H1 (cell line): ENCODE data around the gene AGRN. TPM values are rescaled to one million over a fixed set of nuclear protein-coding genes. Genes with fewer than 3 reads are reported as not detected.

Experiments used
- CTCF ChIA-PET: fragments of 300-600 bp; sonication (Branson Sonifier 250); formaldehyde crosslinking; loops from one replicate; lab custom pipeline; 2021; ENCODE audit not compliant: partially characterized antibody; lab: Charles Lee
- POLR2A ChIA-PET: fragments of 300-600 bp; sonication (Branson Sonifier 250); formaldehyde crosslinking; loops from one replicate; lab custom pipeline; 2021; ENCODE audit warnings: inconsistent platforms; ENCODE audit not compliant: partially characterized antibody; lab: Charles Lee
- DNase-seq, 2 experiments: peaks; one replicate each; pipeline versions ENCODE4 v3.0.0 to v3.0.0-alpha.2; 2010 to 2022; ENCODE audit warnings: low spot score in 2 of 2, low read depth in 1 of 2, mixed read lengths in 1 of 2
- FAIRE-seq: peaks from 2 replicates; lab custom pipeline; 2011; peaks lifted over from hg19 to GRCh38; lab: Jason Lieb, UNC
- H2AFZ ChIP-seq: 2 replicates; pipeline ENCODE4 v1.8.1; 2012; ENCODE audit warnings: low read length, inconsistent platforms
- H2AK5ac ChIP-seq: 2 replicates; pipeline ENCODE4 v1.6.1; 2013; ENCODE audit warnings: low read depth, low read length
- H2BK120ac ChIP-seq: replicated peaks from 2 replicates; pipeline ENCODE3; 2013; ENCODE audit warnings: low read depth, low read length, inconsistent platforms
- H2BK12ac ChIP-seq: 2 replicates; pipeline ENCODE4 v1.6.1; 2013; ENCODE audit warnings: low read depth, low read length
- H2BK15ac ChIP-seq: 2 replicates; pipeline ENCODE4 v1.6.1; 2013; ENCODE audit warnings: low read length
- H2BK20ac ChIP-seq: 2 replicates; pipeline ENCODE4 v1.6.1; 2013; ENCODE audit warnings: low read length
- H2BK5ac ChIP-seq: 2 replicates; pipeline ENCODE4 v1.6.1; 2013; ENCODE audit warnings: low read depth, low read length
- H3K14ac ChIP-seq: 2 replicates; pipeline ENCODE4 v1.6.1; 2013; ENCODE audit warnings: inconsistent platforms; ENCODE audit not compliant: insufficient read length
- H3K18ac ChIP-seq: 2 replicates; pipeline ENCODE4 v1.6.1; 2013; ENCODE audit warnings: low read length; ENCODE audit errors: extremely low read depth
- H3K23ac ChIP-seq: 2 replicates; pipeline ENCODE4 v1.6.1; 2013; ENCODE audit warnings: inconsistent platforms; ENCODE audit not compliant: insufficient read length
- H3K23me2 ChIP-seq: 2 replicates; pipeline ENCODE4 v1.6.1; 2013; ENCODE audit warnings: low read depth, low read length
- H3K27ac ChIP-seq: 2 replicates; pipeline ENCODE4 v1.6.1; 2011; ENCODE audit warnings: low read depth, low read length, inconsistent platforms
- H3K27me3 ChIP-seq, 4 experiments: replicated peaks in 1 of 4; 1 replicate in 1 of 4; 2 replicates in 3 of 4; pipeline versions ENCODE4 v1.6.1 to v1.8.1; 2011 to 2013; ENCODE audit warnings: low read length in 3 of 4, mild to moderate bottlenecking in 3 of 4, inconsistent platforms in 2 of 4, mixed read lengths in 2 of 4, moderate library complexity in 1 of 4; ENCODE audit not compliant: control insufficient read depth in 3 of 4, insufficient read depth in 3 of 4; ENCODE audit errors: extremely low read depth in 1 of 4
- H3K36me3 ChIP-seq, 4 experiments: 2 replicates each; pipeline versions ENCODE4 v1.6.1 to v1.8.1; 2011 to 2013; ENCODE audit warnings: mild to moderate bottlenecking in 4 of 4, low read length in 3 of 4, moderate library complexity in 2 of 4, control low read depth in 1 of 4, inconsistent platforms in 1 of 4; ENCODE audit not compliant: insufficient read depth in 4 of 4, control insufficient read depth in 2 of 4
- H3K4ac ChIP-seq: replicated peaks from 2 replicates; pipeline ENCODE3; 2013; ENCODE audit warnings: low read length, low read depth, mixed read lengths, inconsistent platforms; ENCODE audit not compliant: insufficient read length
- H3K4me1 ChIP-seq, 4 experiments: replicated peaks in 1 of 4; 1 replicate in 1 of 4; 2 replicates in 3 of 4; pipeline versions ENCODE4 v1.6.1 to v1.8.1; 2011 to 2013; ENCODE audit warnings: low read length in 3 of 4, inconsistent platforms in 2 of 4, mixed read lengths in 1 of 4; ENCODE audit not compliant: insufficient read depth in 4 of 4, control insufficient read depth in 3 of 4
- H3K4me2 ChIP-seq, 2 experiments: 2 replicates each; pipeline versions ENCODE4 v1.6.1 to v1.8.1; 2011 to 2013; ENCODE audit warnings: low read depth in 2 of 2, low read length in 2 of 2, control low read depth in 1 of 2, inconsistent platforms in 1 of 2, mild to moderate bottlenecking in 1 of 2; ENCODE audit not compliant: insufficient read depth in 1 of 2
- H3K4me3 ChIP-seq, 4 experiments: fragments of 200-600, 300-600 bp in 1 of 4; sonication (generic), shearing (Covaris generic), sonication (Bioruptor Twin) in 1 of 4; 2 replicates each; pipeline versions ENCODE4 v1.5.1 to v1.8.1; 2011 to 2016; ENCODE audit warnings: low read length in 4 of 4, low read depth in 3 of 4, control low read depth in 2 of 4, inconsistent platforms in 2 of 4, mild to moderate bottlenecking in 2 of 4, mixed read lengths in 1 of 4, moderate library complexity in 1 of 4; ENCODE audit not compliant: insufficient read depth in 2 of 4; ENCODE audit errors: extremely low read depth in 1 of 4
- H3K56ac ChIP-seq: replicated peaks from 2 replicates; pipeline ENCODE3; 2013; ENCODE audit warnings: low read depth, mild to moderate bottlenecking, mixed read lengths, low read length, inconsistent platforms; ENCODE audit not compliant: insufficient read length
- H3K79me1 ChIP-seq: 2 replicates; pipeline ENCODE4 v1.6.1; 2013; ENCODE audit warnings: low read depth, low read length, control low read depth
- H3K79me2 ChIP-seq, 2 experiments: 2 replicates each; pipeline versions ENCODE4 v1.6.1 to v1.8.1; 2012 to 2013; ENCODE audit warnings: low read length in 2 of 2, mild to moderate bottlenecking in 2 of 2, inconsistent platforms in 1 of 2; ENCODE audit not compliant: insufficient read depth in 2 of 2, control insufficient read depth in 1 of 2
- H3K9ac ChIP-seq, 4 experiments: replicated peaks in 1 of 4; 1 replicate in 1 of 4; 2 replicates in 3 of 4; pipeline versions ENCODE4 v1.6.1 to v1.8.1; 2011 to 2013; ENCODE audit warnings: low read depth in 3 of 4, low read length in 3 of 4, control low read depth in 2 of 4, mild to moderate bottlenecking in 2 of 4, moderate library complexity in 2 of 4, inconsistent platforms in 1 of 4; ENCODE audit errors: extremely low read depth in 1 of 4
- H3K9me3 ChIP-seq, 2 experiments: 2 replicates each; pipeline versions ENCODE4 v1.6.1 to v1.8.1; 2012 to 2013; ENCODE audit warnings: mild to moderate bottlenecking in 2 of 2, moderate library complexity in 2 of 2, control low read depth in 1 of 2, inconsistent platforms in 1 of 2, low read depth in 1 of 2, low read length in 1 of 2, mixed read lengths in 1 of 2; ENCODE audit not compliant: insufficient read depth in 2 of 2
- H4K20me1 ChIP-seq, 2 experiments: replicated peaks in 1 of 2; 2 replicates each; pipeline versions ENCODE3 to v1.8.1; 2011 to 2013; ENCODE audit warnings: inconsistent platforms in 2 of 2, low read length in 2 of 2, mild to moderate bottlenecking in 1 of 2; ENCODE audit not compliant: insufficient read depth in 2 of 2, control insufficient read depth in 1 of 2
- H4K5ac ChIP-seq: 2 replicates; pipeline ENCODE4 v1.6.1; 2013; ENCODE audit warnings: low read length, low read depth, mixed read lengths, inconsistent platforms; ENCODE audit not compliant: insufficient read length
- H4K8ac ChIP-seq: 2 replicates; pipeline ENCODE4 v1.8.0; 2013; ENCODE audit warnings: mild to moderate bottlenecking, moderate library complexity, low read length, inconsistent platforms; ENCODE audit not compliant: insufficient read depth; ENCODE audit errors: extremely low read depth
- H4K91ac ChIP-seq: replicated peaks from 2 replicates; pipeline ENCODE3; 2013; ENCODE audit warnings: low read length, mixed read lengths, inconsistent platforms; ENCODE audit not compliant: insufficient read length
- YY1 ChIP-seq: IDR thresholded peaks from 2 replicates; pipeline ENCODE4 v1.6.1; 2011; ENCODE audit warnings: low read depth, mild to moderate bottlenecking, low read length
- WGBS, 2 experiments: shearing (Covaris generic) in 1 of 2; methylation state at CpG; one replicate each; pipeline versions ENCODE4 v1.1.6 to v1.1.7; 2013 to 2015; ENCODE audit warnings: low lambda C conversion rate in 2 of 2, mixed read lengths in 2 of 2, inconsistent platforms in 1 of 2, low coverage in 1 of 2, missing lambda C conversion rate in 1 of 2; ENCODE audit not compliant: insufficient replicate concordance in 2 of 2, insufficient coverage in 1 of 2, insufficient read length in 1 of 2; ENCODE audit errors: extremely low coverage in 1 of 2, missing lambda C conversion rate in 1 of 2; 5-methylcytosine and 5-hydroxymethylcytosine counted together
- polyA plus RNA-seq, 7 experiments: library from polyadenylated mRNA; depleted of rRNA in 3 of 7; stranded (reverse) in 5 of 7; unstranded in 2 of 7; fragments of >200 nt in 5 of 7; fragments of 200-250 nt in 2 of 7; gene quantifications; 1 replicate in 5 of 7; 2 replicates in 1 of 7; 4 replicates in 1 of 7; pipeline versions ENCODE4 v1.2.1 to v1.2.3, GENCODE V29; 2011 to 2013; ENCODE audit warnings: missing spikeins in 2 of 7, mixed read lengths in 2 of 7
- total RNA-seq: library from RNA; stranded (reverse); fragmentation: NEBNext Ultra II Directional; extraction: Animal tissue kit (Norgen Biotek cat#: 25700); gene quantifications from 2 replicates; pipeline ENCODE4 v1.2.1, GENCODE V29; 2021
- TF ChIP-seq, protein P1 (sequence below): IDR thresholded peaks from 2 replicates; pipeline ENCODE4 v1.6.1; 2012; ENCODE audit warnings: inconsistent platforms

The AGRN gene
- total and polyA plus RNA-seq, 2 of the 8 experiments (the other 6 are each of a cell fraction or from before 2014, with no cell fraction given) = 52.3 to 155 TPM

DNA sequence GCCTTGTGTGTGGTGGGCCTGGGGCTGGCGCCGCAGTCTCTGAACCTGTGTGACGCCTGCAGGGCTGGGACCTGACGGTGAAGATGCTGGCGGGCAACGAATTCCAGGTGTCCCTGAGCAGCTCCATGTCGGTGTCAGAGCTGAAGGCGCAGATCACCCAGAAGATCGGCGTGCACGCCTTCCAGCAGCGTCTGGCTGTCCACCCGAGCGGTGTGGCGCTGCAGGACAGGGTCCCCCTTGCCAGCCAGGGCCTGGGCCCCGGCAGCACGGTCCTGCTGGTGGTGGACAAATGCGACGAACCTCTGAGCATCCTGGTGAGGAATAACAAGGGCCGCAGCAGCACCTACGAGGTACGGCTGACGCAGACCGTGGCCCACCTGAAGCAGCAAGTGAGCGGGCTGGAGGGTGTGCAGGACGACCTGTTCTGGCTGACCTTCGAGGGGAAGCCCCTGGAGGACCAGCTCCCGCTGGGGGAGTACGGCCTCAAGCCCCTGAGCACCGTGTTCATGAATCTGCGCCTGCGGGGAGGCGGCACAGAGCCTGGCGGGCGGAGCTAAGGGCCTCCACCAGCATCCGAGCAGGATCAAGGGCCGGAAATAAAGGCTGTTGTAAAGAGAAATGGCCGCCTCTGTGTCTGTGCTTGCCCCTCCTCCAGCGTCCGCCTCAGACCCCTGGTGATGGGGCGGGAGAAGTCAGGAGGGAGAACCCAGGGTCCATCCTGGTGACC, 5.8 kb upstream of the AGRN start:
- H2AK5ac ChIP-seq = peak overlapping the region; percentile 69; the same call in 1 of the 2 replicates
- H4K20me1 ChIP-seq = no peaks in the 10 kb centered on the region
- peak in 1 of 2 experiments; percentile 63 for DNase-seq
- H3K4me2 ChIP-seq = peak overlapping the region; percentile 76 to 98
- FAIRE-seq = no peak
- H3K4ac ChIP-seq = peak overlapping the region; percentile 60
- H2BK12ac ChIP-seq = peak overlapping the region; percentile 99
- H3K14ac ChIP-seq = no peak overlapping the region
- H2AFZ ChIP-seq = no peak overlapping the region
- POLR2A ChIA-PET = interaction anchor here (0.8 to 14.9 kb wide), 13 partner anchors 8 to 150 kb away, joined by 3 to 245 read pairs (median 5); partner anchors contain the start of gene HES4
- H3K36me3 ChIP-seq = no peaks in the 10 kb centered on the region
- TF ChIP-seq, protein P1, sequence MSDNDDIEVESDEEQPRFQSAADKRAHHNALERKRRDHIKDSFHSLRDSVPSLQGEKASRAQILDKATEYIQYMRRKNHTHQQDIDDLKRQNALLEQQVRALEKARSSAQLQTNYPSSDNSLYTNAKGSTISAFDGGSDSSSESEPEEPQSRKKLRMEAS = no peak
- TF ChIP-seq YY1 = peak; percentile 45; the same call in 1 of the 2 replicates
- H3K56ac ChIP-seq = peak overlapping the region; percentile 5
- H3K79me2 ChIP-seq = no peaks in the 10 kb centered on the region
- H2BK120ac ChIP-seq = no peak overlapping the region
- H3K9ac ChIP-seq = peak overlapping the region in 2 of 4 experiments; percentile 60 to 62; a peak in 2 of 7 replicates
- H4K8ac ChIP-seq = peak overlapping the region; percentile 97; the same call in 1 of the 2 replicates
- no peaks in the 10 kb centered on the region for H3K9me3 ChIP-seq
- H4K5ac ChIP-seq = no peak overlapping the region
- CTCF ChIA-PET = interaction anchor here (0.5 to 7.8 kb wide), 18 partner anchors 9 to 1137 kb away, joined by 3 to 74 read pairs (median 6); partner anchors contain the start of genes HES4 and PERM1
- H4K91ac ChIP-seq = peak overlapping the region; percentile 68
- no peak overlapping the region for H3K23ac ChIP-seq
- H3K18ac ChIP-seq = peak overlapping the region; percentile 90
- no peaks in the 10 kb centered on the region for H3K79me1 ChIP-seq
- peak overlapping the region; percentile 98; the same call in 1 of the 2 replicates for H2BK20ac ChIP-seq
- peaks cover 6% of the 10 kb centered on the region for H3K23me2 ChIP-seq
- peaks cover 0 to 21% (median 15%) of the 10 kb centered on the region in 4 experiments; a peak in 6 of 7 replicates for H3K4me1 ChIP-seq
- H2BK5ac ChIP-seq = peak overlapping the region; percentile 92
- H2BK15ac ChIP-seq = peak overlapping the region; percentile 99
- H3K4me3 ChIP-seq = peak overlapping the region; percentile 37 to 64 (median 59); a peak in 7 of 8 replicates
- peak overlapping the region; percentile 61; the same call in 1 of the 2 replicates for H3K27ac ChIP-seq
- 76% methylated on average over 37 of the region's 41 CpGs; no CpG with 5 or more reads in 1 of the 2 experiments for WGBS, 2 experiments
- peaks cover 0 to 3% (median 0%) of the 10 kb centered on the region in 4 experiments; a peak in 2 of 7 replicates for H3K27me3 ChIP-seq
